AG04450 (cell line): ENCODE results near the gene UQCC3. TPM values are rescaled to one million over a fixed set of nuclear protein-coding genes. Genes with fewer than 3 reads are reported as not detected.
"Not testable (repeated sequence)": the region's sequence is repeated elsewhere in the genome, so short reads cannot be mapped to it uniquely, and the experiment has no call there.

Source experiments
- CTCF ChIA-PET: fragments of 300-600, 350-600 bp; formaldehyde crosslinking; extraction: SDS; loops from one replicate; lab custom pipeline; 2022; ENCODE audit warnings: antibody characterized with exemption, inconsistent platforms; lab: Charles Lee
- POLR2A ChIA-PET: fragments of 350-600 bp; formaldehyde crosslinking; extraction: SDS; loops from one replicate; lab custom pipeline; 2021; ENCODE audit warnings: antibody characterized with exemption, inconsistent platforms; lab: Yijun Ruan, JAX
- DNase-seq: peaks from one replicate; pipeline ENCODE4 v3.0.0-alpha.2; 2011; ENCODE audit warnings: low read depth, low spot score
- H3K27ac ChIP-seq: one replicate; pipeline ENCODE4 v1.5.1; 2012; ENCODE audit warnings: low read depth, low read length, control low read depth
- H3K27me3 ChIP-seq: one replicate; pipeline ENCODE4 v1.6.0; 2012; ENCODE audit warnings: low read length; ENCODE audit not compliant: control insufficient read depth, insufficient read depth
- H3K4me3 ChIP-seq: 2 replicates; pipeline ENCODE4 v1.5.1; 2011; ENCODE audit warnings: mild to moderate bottlenecking, low read depth, low read length, control low read depth
- H3K9me3 ChIP-seq: 2 replicates; pipeline ENCODE4 v1.5.1; 2012; ENCODE audit warnings: low read length; ENCODE audit not compliant: control insufficient read depth, insufficient read depth
- CTCF ChIP-seq: IDR thresholded peaks from 2 replicates; pipeline ENCODE4 v1.5.1; 2011; ENCODE audit warnings: low read depth, low read length, control low read depth, inconsistent platforms
- polyA plus RNA-seq: library from polyadenylated mRNA; depleted of rRNA; stranded (reverse); fragments of >200 nt; gene quantifications from 2 replicates; pipeline ENCODE4 v1.2.3, GENCODE V29; 2011

UQCC3 gene
- polyA plus RNA-seq, 1 experiment = 6.2 TPM

- no peak for TF ChIP-seq CTCF
- Histone ChIP-seq H3K9me3 (peaks cover 6% of the 10 kb centered on the region; the same call in 1 of the 2 replicates), H3K27ac (no peak overlapping the region), H3K4me3 (no peak overlapping the region), H3K27me3 (no peaks in the 10 kb centered on the region)
- DNase-seq = no peak
- POLR2A ChIA-PET = interaction anchor here (10.2 kb wide), 1 partner anchor 18 kb away, joined by 150 read pairs; the partner anchor contains the start of genes C11orf98 and CSKMT
- CTCF ChIA-PET = no interaction called here
Measured at GRCh38 chr11:62647609-62648005, 23.9 kb upstream of the UQCC3 start.

GRCh38 chr11:62648185-62648966 is 23.1 kb upstream of the UQCC3 start:
- DNase-seq = no peak
- TF ChIP-seq CTCF = no peak
- POLR2A ChIA-PET = interaction anchor here (0.5 to 10.2 kb wide), 3 partner anchors 17 to 121 kb away, joined by 3 to 150 read pairs (median 5); partner anchors contain the start of genes C11orf98, CSKMT and TUT1
- Histone ChIP-seq H3K27me3 (no peaks in the 10 kb centered on the region), H3K27ac (no peak overlapping the region), H3K4me3 (no peak overlapping the region), H3K9me3 (peaks cover 6% of the 10 kb centered on the region; the same call in 1 of the 2 replicates)
- CTCF ChIA-PET = no interaction called here

GRCh38 chr11:62648967-62649364 is 22.5 kb upstream of the UQCC3 start:
- H3K9me3 ChIP-seq = peaks cover 6% of the 10 kb centered on the region; the same call in 1 of the 2 replicates
- POLR2A ChIA-PET = interaction anchor here (0.5 to 10.2 kb wide), 3 partner anchors 17 to 120 kb away, joined by 3 to 150 read pairs (median 5); partner anchors contain the start of genes C11orf98, CSKMT and TUT1
- no peak overlapping the region for H3K27ac ChIP-seq
- H3K27me3 ChIP-seq = no peaks in the 10 kb centered on the region
- no peak overlapping the region for H3K4me3 ChIP-seq
- CTCF ChIA-PET = interaction anchor here (0.6 kb wide), 1 partner anchor 342 kb away, joined by 3 read pairs; no protein-coding TSS in a partner anchor
- no peak for TF ChIP-seq CTCF
- no peak for DNase-seq

- TF ChIP-seq CTCF = no peak
- peaks cover 6% of the 10 kb centered on the region; the same call in 1 of the 2 replicates for H3K9me3 ChIP-seq
- no peak overlapping the region for H3K27ac ChIP-seq
- CTCF ChIA-PET = interaction anchor here (0.6 kb wide), 1 partner anchor 343 kb away, joined by 3 read pairs; no protein-coding TSS in a partner anchor
- DNase-seq = no peak
- POLR2A ChIA-PET = interaction anchor here (10.2 kb wide), 1 partner anchor 16 kb away, joined by 150 read pairs; the partner anchor contains the start of genes C11orf98 and CSKMT
- H3K27me3 ChIP-seq = no peaks in the 10 kb centered on the region
- no peak overlapping the region for H3K4me3 ChIP-seq
Measured at GRCh38 chr11:62649486-62649885, 22.0 kb upstream of the UQCC3 start.

- H3K27me3 ChIP-seq, H3K9me3 ChIP-seq, DNase-seq, H3K4me3 ChIP-seq, H3K27ac ChIP-seq: not testable (repeated sequence)
- POLR2A ChIA-PET = interaction anchor here (0.6 to 10.2 kb wide), 2 partner anchors 15 to 86 kb away, joined by 6 to 150 read pairs; partner anchors contain the start of genes C11orf98 and CSKMT
- CTCF ChIA-PET = interaction anchor here (0.6 kb wide), 1 partner anchor 30 kb away, joined by 3 read pairs; no protein-coding TSS in a partner anchor
Measured at GRCh38 chr11:62650283-62650682, 21.2 kb upstream of the UQCC3 start.
